NOMO-1 treated with dmso at 0.1 percent for 144 hours (cell line): ENCODE results near the gene CRABP2.

ENCODE experiments used
- DNase-seq: peaks from one replicate; lab custom pipeline; 2025; ENCODE audit not compliant: unreplicated experiment; lab: John Stamatoyannopoulos, UW

The CRABP2 gene

DNA sequence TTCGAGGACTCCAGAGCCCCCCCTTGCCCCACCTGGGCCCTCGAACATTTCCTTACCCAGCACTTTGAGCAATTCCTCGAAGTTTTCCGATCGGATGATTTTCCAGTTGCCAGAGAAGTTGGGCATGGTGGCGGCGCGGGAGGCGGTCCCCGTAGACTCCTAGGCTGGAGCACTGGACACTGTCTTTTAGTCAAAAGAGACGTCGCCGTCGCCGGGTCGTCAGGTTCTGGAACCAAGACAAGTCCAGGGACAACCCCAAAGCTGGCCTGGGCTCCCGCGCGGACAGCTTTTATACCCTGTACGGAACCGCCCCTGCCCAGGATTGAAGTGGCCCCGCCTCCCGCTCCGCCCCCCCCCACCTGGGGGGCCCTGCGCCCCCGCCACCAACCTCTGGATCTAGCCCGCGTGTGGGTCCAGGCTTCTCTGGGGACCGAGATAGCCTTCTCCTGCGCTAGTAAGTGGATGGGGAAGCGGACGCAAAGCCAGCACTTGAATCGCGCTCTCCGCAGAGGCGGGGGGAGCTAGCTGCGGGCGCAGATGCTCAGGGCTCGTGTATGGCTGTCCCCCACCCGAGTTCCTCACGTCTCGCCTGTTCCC is at the start of gene CRABP2:
Gene CRABP2 (minus strand): TSS at position 263 of the 597 bp plus-strand sequence. CDS start 137 bp downstream, at position 126.
- no peak for DNase-seq

DNA sequence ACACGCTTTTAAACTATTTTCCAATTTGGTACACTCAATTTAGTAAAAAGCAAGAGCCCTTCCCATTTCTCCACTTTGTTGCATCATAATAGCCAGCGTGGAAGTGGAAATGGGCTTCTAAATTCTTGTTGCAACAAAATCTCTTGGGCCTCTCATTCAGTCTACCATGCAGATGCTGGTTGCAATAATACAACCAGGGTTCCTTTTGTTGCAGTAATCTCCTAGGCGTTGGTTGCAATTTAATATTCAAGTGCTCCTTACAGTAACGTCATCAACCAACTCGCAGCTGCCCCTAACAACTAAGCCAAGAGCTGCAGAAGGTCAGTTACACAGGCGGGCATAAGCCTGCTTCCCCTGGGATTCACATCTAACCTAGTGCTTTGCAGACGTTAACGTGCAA is 48.8 kb upstream of the CRABP2 start:
- no peak for DNase-seq

DNA sequence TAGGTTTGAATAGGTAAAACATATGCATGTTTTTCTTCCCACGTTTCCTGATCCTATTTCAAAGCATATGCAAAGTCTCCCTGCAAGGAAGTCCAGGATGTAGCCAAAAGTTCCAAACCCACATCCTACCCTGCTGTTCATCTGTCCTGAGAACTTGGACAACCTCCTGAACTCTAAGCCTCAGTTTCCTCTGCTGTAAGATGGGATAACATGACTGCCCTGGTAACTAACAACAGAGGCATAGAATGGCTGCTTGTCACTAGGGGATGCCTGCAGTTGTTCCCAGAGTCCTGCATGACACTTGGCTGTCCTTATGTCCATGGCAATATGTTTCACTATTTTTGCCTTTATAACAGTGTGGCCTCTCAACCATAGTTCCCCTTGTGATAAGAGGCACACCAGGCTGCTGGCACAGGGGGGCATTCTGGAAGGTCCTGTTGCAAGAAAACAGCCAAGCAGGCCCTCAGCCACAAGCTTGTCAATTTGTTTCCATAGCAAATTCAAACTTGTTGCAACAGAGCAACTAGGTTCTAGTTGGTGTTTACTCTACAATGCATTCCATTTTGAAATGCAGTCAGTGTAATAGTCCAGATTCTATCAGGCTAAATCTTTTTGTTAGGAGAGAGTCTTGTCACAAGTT is 47.6 kb upstream of the CRABP2 start:
- DNase-seq = no peak

DNA sequence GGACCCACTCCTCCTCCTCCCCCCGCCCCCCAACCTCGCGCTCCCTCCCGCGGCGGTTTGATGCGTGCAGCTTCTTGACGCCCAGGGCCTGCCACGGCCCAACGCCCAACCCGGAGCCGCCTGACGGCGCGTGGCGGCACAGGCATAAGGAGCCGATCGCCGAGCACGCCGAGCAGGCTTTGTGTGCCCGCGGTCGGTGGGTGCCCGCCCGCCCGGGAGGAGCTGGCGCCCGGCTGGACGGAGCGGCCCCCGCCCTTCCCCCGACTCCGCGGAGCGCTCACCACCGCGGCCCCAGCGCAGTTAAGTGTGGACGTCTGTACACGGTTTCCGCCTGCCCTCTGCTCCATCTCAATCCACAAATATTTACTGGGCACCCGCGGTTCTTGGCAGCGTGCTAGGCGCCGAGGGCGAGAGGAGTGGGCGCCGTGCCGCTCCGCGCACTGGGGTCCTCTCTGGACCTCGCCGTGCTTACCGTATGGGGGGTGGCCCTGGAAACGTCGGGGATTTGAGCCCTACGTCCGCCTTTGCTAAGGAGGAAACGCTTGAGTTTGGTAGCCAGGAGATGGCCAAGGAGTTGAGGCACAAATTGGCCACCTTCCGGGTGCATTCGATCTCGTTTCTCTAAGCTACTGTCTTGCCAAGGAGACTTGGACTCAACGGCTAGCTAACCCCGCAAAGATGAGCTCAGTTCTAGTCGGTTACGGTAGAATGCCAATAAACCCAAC is 46.5 kb upstream of the CRABP2 start:
- peak; percentile 90 for DNase-seq

DNA sequence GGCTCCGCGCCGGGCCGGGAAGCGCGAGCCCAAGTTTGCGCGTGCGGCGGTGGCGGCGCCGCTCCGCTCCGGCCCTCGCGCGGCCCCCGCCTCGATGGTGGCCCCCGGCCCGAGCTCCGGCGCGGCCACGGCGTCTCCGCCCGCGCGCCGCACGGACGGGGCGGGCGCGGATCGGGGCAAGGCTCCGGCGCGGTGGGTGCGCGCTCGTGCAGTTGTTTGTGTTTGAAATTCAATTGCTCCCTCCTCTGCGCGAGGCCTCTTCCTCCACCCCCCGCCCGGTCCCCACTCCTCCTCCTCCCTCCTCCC is 46.0 kb upstream of the CRABP2 start, which contains the start of gene HDGF:
Gene HDGF (minus strand): TSS at position 225 of the 306 bp plus-strand sequence. CDS start 246 bp downstream, outside the sequence.
- no peak for DNase-seq

DNA sequence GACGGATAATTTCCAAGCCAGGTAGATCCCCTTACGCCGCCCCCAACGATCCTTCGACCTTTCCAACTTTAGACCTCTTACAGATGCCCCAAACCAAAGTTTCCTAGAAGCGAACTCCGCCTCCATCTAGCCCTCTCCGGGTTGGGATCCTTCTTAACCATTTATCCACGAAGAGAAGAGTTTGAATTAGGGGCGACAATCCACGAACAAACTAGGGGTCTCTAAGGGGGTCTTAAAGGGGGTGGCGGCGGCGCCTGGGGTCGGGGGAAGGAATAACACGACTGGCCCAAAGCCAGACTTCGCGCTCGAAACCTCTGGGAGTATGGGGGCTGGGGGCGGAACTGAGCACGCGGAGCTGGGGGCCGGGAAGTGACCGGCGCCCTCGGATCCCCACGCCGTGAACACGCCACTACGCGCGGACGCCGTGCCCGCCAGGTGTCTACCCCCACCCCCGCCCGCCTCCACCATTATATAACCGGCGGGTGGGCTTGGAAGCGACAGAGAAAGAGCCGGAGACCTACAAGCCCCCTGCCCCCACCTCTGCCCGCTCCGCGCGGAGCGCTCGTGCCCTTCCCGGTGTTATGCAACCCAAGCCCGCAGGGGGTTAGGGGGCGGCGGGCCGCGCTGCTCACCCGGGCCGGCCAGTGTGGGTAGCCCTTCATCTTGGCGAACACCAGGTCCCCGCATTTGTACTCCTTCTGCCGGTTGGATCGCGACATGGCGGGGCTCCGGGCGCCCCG is 45.5 kb upstream of the CRABP2 start:
- DNase-seq = no peak

DNA sequence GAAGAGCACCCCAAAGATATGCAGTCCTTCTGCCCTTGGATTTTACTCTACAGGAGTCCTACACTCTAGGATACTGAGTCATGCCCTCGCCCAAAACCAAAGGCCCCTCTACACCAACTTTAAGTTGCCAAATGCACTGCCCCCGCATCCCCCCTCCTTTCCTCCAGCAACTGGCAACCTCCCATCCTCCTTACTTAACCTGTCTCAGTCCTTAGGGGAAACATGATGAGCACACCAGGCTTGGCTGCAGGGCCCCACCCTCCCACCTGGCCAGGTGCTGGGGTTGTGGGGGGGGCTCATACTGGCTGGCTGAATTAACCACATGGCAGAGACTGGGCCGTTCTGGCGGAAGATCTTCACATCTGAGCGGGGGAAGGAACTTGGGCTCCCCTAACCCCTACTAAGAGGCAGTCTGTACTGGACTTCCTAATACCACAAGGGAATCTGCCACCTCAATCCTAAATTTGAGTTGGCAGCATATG is 44.8 kb upstream of the CRABP2 start:
- DNase-seq = no peak

DNA sequence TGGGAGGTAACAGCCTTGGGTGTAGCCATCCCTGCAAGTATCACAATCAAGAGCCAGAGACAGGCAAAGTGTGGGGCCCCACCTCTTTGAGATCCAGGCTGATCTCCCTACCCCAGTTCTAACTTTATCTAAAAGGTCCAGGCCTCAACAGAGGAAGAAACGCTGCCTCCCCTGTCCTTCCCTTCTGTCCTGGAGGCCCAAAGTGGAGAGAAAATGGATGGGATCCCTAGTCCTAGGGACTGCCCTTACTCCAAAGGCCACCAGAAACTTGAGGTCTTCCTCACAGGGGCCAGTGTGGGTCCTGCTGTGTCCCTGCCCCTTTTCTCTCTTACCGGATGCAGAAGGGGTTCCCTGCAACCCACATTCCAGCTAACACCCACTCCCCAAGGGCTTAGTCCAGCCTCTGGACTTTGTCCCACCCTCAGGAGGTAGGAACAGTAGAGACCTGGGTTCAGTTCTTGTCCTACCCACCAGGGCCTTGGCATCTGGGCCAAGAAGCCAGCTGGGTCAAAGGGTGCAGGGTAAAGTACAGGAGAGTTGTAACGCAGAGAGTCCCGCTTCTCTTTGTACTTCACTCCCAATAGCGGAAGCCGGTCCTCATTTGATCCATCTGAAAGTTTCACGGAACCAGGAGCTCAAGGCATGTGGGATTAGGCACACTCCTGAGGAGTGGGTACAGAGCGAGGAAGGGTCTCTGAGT is 44.2 kb upstream of the CRABP2 start:
- no peak for DNase-seq

DNA sequence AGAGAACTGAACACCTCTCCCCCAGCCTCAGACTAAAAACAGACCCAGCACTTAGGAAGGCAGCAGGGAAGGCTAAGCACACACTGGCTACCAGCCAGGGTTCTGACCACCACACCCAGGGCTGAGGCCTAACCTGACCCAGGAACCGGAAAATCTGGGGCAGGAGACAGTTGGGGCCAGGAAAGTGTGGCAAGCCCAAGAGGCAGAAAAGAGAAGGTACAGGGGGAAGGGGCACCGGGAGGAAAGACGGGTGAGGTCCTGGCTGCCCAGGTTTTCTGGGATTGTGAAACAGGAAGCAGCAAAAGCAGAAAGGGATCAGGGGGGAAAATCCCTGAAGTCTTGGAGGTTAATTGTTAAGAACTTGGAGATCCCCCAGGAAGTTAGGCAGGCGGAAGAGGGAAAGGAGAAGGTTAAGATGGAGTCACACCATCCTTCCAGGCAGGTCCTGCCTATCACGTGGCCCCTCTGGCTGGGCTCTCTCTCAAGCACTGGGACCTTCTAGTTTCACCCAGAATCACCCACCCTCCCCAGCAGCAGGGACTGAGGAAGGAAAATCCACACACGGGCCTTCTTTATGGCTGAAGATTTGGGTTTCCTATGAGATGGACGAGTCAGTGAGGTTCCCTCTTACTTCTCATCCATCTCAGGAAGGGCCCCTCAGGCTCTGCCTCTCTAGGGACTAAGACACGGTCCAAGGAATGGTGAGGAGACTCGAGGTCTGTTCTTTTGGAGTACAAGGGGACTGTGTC is 43.5 kb upstream of the CRABP2 start:
- DNase-seq = peak; percentile 41

DNA sequence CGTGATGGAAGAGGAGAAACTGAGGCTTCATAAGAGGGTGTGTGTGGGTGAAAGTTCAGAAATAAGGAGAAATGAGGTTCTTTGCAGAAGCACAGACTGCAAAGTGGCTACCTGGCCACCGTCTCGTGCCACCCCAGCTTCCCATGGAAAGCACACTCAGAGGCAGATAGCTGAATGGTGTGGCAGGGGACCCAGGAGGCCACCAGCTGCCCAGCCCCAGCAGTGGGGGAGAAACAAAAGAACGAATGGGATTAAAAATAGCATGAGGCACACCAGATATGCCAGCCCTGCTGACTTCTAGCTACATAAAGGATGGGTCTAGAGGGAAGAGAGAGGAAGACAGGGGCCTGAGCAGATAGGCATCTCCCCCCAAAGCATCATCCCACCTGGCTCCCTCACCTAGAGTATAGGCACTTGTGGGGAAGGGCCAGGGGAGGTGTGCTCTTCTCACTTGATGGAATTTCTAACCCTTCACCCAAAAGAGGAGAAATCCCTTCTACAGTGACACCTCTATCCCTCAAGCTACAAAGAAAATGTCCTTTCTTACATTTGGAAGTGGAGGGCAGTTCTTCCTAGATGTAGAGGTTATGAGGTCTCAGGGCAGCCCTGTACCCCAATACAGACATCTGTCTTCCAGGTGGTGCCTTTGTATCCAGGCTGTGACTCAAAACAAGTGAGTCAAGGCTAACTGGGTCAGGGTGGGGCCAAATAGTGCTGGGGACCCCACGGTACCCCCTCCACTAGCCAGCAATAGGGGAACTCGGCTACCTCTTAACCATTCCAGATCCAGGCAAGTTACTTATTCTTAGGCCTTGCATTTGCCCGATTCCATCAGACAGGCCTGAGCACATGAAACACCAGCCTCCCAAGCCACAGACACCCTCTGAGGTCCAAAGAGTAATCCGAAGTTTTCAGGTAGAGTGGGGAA is 42.6 kb upstream of the CRABP2 start:
- no peak for DNase-seq

DNA sequence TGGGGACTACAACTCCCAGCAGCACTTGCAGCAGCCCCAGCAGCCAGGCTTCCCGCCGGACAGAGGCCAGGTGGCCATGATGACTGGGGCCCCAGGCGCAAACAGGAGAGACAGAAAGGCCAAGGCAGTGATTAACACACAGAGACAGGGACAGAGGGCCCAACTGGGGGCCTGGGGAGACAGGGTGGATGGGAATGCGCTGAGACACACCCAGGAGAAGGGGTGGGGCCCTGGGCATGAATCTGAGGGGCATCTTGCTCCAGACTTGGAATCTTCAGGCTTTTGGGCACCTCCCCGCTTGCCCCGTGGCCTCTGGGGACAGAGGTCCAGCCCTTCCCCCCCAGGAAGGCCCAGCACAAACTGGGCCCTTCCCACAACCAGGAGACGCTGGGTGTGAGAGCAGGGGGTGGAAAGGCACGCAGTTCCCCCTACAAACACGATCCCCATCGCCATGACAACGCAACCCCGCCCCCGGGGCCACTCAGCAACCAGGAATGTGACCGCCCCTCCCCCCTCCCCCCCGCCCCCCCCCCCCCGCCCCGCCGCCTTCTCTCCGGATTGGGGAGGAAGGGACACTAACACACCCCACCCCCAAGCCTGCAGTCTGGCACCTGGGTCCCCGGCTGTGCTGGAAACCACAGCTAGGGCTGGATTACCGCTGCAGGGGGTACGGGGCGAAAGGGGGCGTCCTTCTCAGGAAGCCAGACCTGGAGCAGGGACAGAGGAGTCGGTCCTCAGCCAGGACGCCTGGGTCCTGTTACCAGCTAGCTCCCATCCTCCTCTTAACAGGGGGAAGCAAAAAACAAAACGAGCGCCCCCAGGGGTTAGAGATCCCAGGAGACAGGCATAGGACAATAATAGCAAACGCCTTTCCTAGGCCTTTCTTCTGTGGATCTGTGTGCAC is 41.6 kb upstream of the CRABP2 start:
- peak; percentile 16 for DNase-seq

DNA sequence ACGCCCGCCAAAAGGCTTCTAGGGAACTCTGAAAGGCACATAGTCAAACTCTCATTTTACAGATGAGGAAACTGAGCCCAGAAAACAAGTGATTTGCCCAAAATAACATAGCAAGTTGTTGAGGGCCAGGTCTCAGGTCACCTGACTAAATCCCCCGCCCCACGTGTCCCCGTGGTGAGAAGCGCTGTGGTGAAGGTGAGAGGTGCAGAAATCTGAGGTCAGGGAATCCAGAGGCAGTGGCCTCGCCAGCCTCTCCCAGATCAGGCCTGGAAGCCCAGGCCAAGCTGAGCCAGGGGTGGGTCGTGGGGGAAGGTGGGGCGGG is 41.0 kb upstream of the CRABP2 start:
- DNase-seq = no peak

DNA sequence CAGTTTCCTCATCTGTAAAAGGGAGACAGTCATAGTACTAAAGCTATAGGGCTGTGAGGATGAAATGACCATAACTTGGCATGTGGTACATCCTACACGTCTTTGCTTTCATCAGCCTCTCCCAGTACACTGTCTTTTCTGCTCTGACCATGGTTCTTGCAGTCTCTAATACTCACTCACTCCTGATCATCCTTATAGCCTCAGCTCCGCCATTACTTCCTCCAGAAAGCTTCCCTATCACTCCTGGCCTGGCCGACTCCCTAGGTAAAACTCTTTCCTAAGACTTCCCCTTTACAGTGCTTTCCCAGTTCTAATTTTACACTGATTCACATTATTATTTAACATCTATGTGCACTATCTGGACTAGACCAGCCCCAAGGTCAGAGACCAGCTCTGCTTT is 40.5 kb upstream of the CRABP2 start:
- no peak for DNase-seq

DNA sequence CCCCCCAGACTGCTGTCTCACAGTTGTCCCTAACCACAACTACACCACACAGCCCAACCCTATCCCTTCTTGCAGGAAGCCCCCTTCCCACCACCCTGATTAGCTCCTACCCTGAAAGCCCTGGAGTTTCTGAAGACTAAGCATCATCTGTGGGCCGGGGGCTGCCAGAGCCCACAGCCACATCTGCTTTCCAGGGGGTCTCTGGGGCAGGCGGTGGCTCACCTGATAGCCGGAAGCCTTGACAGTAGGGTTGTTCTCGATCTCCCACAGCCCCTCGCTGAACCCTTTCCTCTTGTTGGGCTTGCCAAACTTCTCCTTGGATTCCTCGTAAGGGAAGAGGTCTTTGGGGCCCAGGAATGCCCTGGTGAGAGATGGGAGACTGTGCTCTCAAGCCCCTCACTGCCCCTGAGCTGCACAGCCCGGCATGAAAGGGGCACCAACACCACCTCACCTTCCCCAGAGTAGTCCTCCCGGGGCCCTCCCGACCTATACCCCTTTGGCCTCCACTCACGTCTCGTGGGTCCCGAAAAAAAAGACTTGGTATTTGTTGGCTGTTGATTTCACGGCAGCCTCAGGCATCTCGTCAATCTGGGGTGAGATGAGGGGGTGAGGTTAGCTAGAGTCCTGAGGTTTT is 39.5 kb upstream of the CRABP2 start:
- DNase-seq = no peak

DNA sequence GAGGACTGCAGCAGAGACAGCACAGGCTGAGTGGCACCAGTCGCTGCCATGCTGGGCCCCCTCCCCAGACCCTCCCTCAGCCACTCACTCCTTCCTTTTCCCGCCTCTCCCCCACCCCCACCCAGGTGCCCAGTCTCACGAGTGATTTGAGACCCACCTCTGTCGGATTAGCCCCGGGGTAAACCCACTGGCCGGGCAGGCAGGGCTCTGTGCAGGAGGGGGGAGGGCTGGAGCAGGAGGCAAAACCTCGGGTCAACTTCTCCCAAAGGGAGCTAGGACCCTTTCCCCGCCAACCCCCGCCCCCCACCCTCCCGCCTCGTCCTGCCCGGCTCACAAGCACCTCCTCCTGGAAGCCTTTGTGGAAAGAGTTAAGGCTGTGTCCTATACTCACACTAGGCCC is 39.0 kb upstream of the CRABP2 start:
- no peak for DNase-seq

DNA sequence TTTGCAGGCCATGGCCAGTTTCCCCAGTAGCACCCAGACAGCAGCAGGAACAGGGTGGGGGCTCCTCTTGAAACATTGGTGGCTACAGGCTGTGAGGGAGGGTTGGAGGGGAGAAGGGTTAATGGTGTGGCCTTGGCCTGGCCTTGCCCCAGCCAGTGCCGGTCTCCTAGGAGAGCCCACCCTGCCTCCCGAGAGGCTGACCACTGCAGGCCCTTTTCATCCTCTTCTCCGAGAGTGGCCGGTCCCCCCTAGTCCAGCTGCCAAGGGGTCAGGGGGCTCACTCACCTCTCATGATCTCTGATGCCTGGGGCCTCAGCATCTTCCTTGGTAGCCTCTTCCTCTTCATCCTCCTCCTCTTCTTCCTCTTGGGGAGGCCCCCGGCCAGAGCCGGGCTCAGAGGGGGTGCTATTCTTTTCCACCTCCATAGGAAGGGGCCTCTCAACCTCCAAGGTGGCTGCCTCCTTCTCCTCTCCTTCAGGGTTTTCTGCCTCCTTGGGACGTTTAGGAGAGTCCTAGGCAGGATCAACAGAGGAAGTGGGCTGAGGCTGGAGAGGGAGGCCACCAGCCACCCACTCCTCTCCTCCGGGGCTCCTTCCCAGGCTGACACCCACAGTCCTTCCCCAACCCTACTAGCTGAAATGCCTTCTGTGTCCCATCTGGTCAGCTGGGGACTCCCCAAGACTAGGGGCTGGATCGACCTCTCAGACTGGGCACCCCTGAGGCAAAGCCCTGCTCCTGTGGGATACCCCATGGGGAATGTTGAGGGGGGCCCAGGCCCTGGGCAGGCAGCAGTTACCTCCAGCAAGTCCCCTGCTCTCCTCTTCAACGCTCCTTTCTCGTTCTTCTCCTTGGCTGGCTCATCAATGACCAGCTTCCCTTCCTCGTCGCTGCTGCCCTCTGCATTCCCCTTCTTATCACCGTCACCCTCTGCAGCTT is 38.3 kb upstream of the CRABP2 start:
- DNase-seq = no peak

DNA sequence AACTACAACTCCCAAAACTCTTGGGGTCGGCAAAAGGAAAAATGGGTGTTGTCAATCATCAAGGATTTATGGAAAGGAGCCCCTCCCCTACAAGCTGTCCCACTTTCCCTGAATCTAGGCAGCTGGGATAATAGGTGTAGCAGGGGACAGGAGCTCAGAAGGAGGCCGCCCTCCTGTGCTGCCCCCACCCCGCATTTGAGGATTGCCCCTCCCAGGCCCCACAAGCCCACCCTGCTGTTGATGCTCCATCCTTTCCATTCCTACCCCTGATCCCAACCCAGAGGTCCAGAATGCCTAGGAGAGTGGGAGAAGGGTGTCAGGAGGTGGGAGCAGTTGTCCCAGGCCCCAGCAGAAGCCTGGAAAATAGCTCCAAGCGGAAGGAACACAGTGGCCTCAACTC is 37.4 kb upstream of the CRABP2 start:
- no peak for DNase-seq
